GM19324 (cell line): Measurements from ENCODE around the gene NDEL1.

Source experiments
- ATAC-seq: cut with Tn5 transposase; IDR thresholded peaks from one replicate; pipeline ENCODE4 v1.9.1; 2021; ENCODE audit warnings: mild to moderate bottlenecking, moderate library complexity; ENCODE audit not compliant: unreplicated experiment, low FRiP score

The NDEL1 gene

GRCh38 chr17:8451933-8452614, 16.4 kb downstream of the NDEL1 start:
- no peak for ATAC-seq

DNA sequence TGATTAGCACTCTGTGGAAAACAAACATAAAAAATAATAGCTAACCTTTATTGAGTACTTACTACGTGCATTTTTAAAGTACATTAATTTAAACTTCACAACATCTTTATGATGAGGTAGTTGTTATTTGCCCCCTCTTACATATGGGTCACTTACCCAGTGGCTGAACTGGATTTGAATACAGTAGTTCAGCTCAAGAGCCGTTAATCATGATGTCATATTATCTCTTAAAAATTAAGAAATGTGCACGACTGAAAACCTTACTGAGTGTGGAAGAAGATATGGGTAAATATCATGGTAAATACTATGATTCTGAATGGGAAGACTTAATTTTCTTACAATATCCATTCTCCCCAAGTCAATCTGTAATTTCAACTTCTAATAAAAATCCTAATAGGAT, 17.6 kb downstream of the NDEL1 start:
- ATAC-seq = no peak

GRCh38 chr17:8455665-8456209, 20.1 kb downstream of the NDEL1 start:
- no peak for ATAC-seq

DNA sequence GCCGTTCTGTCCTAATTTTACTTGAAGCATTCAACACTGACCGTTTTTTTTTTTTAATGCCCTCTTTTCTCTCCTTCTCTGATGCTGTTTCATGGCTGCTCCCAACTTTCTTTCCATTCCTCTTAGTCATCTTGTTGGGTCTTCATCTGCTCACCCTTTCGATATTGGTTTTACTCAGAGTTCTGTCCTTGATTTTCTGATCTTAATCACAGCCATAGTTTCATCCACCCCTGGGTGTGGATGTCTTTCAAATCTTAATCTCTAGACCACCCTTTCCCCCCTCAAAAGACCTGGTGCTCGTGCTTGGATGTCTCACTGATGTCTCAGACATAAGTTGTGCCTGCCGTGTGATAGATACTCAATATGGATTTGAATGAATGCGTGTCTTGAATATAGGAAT, 22.4 kb downstream of the NDEL1 start:
- no peak for ATAC-seq

GRCh38 chr17:8459107-8459506, 23.4 kb downstream of the NDEL1 start:
- no peak for ATAC-seq

GRCh38 chr17:8459831-8460230, 24.1 kb downstream of the NDEL1 start:
- ATAC-seq = no peak

DNA sequence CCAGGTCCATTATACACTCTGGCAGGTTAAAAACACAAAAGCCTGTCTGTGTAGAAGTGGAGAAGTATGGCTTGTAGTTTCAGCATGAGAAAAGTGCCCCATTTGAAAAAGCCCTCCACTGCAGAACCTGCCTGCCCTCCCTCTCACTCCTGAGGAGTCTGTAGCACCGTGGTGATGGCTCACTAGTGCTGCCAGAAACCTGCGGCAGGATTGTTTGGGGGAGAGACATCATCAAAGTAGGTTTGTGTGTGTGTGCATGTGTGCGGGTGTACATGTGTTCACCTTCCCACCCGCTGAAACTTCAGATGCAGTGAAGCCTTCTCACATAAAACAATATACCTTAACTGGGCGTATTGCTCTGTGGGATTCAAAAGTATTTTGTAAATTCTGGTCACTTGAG, 26.9 kb downstream of the NDEL1 start:
- ATAC-seq = no peak

GRCh38 chr17:8463099-8463498, 27.4 kb downstream of the NDEL1 start:
- no peak for ATAC-seq

DNA sequence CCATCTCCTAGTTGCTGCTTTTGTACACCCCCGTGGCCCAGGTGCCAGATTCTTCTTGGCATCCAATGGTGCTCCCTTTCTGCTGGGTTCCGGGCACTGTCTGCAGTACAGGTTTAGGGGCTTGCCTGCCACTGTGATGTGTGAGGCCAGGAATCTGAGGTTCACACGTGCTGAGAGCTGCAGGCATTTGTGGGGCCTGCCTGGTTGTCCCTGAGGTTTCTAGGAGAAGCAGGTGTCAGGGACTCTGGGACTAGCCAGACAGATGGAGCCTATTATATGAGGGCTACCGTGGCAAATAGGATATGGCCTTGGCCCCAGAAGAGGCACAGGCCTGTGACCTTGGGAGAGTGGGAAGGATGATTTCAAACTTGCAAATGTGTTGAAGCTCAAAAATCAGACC, 29.3 kb downstream of the NDEL1 start:
- no peak for ATAC-seq

DNA sequence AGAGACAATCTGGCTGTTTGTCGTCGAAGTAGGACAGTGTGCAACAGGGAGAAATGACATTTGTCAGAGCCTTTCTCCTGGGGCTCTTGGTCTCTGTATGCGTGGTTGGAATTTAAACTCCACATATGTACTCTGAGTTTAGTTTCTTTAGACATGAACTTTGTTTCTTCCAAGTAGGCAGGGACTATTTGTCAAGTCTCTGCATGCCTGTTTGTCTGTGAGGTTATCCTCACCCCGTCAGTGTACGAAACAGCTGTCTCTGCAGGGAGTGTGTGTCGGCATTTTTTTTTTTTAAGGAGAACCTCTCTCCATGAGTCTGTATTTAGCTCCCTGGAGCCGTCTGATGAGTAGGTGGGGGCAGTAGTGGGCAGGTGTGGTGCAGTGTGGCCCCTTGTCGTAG, 29.7 kb downstream of the NDEL1 start:
- ATAC-seq = no peak

- no peak for ATAC-seq
These were observed 30.1 kb downstream of the NDEL1 start for GRCh38 chr17:8465759-8466158.

GRCh38 chr17:8466456-8466855, 30.8 kb downstream of the NDEL1 start:
- ATAC-seq = no peak

GRCh38 chr17:8466873-8467272, 31.2 kb downstream of the NDEL1 start:
- ATAC-seq = no peak

DNA sequence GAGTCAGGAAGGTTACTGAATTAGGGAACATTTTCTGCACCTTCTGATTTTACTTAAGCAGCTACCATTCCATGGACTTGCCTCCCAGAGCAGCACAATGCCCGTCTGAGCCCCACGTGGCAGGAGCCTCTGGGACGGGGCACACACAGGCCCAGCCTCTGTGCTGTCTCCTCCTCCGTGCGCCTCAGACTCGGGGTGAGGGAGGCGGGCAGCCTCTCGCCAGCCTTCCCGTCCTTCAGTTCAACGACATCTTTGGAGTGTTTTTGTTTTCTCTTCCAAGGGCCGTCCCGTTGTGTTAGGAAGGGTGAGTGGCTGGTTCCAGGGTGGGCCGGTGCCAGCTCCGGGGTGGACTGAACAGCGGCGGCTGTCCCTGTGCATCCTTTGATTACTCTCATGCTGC, 31.8 kb downstream of the NDEL1 start:
- ATAC-seq = no peak

- ATAC-seq = no peak
These were observed 32.4 kb downstream of the NDEL1 start for GRCh38 chr17:8468127-8468526.

- no peak for ATAC-seq
These were observed 33.3 kb downstream of the NDEL1 start for GRCh38 chr17:8468980-8469379.

DNA sequence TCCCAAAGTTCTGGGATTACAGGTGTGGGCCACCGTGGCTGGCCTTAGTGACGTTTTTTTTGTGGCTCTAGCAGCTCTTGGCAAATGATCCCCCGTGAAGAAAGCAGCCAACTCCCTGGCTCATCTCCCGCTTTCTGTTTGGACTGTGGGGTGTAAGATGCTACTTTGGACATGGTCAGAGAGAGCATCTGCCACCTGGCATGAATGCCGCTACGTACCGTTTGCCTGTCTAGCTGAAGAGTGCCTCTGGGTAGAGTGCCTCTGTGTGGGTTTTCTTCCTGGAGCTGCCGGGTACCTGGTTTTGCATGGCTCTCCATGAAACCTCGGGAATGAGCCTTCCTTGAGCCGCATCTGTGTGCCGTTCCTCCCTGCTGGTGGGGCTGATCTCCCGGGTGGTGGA, 34.3 kb downstream of the NDEL1 start:
- ATAC-seq = no peak

GRCh38 chr17:8470447-8471047, 34.9 kb downstream of the NDEL1 start:
- ATAC-seq = no peak

DNA sequence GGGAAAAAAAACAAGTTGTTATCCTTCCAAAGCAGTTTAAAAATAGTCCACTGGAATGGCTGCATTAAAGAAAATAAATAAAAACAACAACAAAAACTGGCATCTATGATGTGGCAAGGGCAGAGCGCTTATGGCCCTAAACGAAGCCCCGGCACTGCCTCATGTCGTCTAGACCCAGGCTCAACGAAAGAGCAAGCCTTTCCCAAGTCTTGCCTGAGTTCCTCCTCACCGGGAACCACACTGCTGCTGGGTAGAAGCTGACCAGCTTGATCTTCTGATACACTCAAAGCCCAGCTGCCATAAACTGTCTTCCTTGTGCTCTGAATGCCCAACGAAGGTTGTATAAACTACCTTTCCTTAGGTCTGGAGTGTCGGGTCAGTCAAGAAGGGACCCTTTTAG, 37.0 kb downstream of the NDEL1 start:
- ATAC-seq = no peak

DNA sequence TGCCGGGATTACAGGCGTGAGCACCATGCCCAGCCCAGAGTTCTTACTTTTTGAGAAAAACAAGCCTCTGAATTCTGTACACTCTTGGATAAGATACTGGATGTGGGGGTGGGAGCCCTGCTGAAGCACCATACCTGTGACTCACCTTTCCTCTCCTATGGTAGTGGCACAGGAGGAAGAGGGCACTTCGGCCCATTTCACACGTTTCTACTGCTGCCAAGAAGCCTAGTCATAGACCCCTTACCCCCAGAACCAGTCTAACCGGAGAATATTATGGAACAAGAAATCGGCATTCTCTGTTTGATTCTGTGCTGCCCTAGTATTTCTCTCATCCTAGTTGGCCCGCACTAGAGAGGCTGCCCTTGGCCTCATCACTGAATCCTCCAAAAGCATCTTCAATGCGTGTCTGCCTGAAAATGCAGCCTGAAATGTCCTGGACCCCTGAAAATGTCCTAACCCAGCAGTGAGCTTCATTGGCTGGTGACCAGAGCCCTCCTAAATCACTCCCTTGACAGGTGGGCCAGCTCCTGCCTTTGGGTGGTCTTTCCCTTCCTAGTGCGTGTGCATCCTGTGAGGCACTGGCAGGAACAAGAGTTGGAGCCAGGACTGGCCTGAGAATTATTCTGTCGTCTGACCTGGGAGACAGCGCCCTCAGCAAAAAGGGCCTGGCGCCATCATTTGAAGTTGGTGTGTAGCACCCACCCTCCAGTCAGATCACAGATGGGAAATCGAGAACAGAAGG, 37.9 kb downstream of the NDEL1 start:
- ATAC-seq = no peak

DNA sequence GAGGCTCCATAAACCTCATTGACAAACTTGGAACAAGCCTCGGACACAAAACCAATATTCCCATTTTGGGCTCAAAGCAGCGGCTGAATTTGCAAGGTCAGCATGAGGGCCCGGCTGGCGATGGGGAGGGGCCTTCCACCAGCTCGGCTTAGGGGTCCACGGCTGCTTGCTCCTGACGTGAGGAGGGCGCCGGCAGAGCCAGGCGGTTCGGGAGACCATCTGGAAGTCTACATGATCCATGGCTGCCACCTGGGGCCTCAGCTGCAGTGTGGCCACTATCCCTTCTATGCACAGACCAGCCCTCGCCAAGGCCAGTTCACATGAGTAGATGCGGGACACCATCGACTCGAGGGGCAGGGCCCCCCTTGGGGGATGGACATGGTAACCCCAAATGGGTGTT, 39.1 kb downstream of the NDEL1 start:
- ATAC-seq = no peak

- ATAC-seq = no peak
These were observed 39.5 kb downstream of the NDEL1 start for GRCh38 chr17:8475227-8475626.
